Endothelial cell of umbilical vein (primary cell): ENCODE measurements around the gene FTSJ1. TPM values are rescaled to one million over a fixed set of nuclear protein-coding genes. Genes with fewer than 3 reads are reported as not detected.

Source experiments
- BruUV-seq: library from RNA; stranded (reverse); fragments of 400-500 nt; replicated peaks from 2 replicates; lab custom pipeline; 2021; lab: Mats Ljungman, UMichigan
- CTCF ChIA-PET: fragments of 300-600, 350-600 bp; sonication (Branson Sonifier 250); formaldehyde crosslinking; loops from one replicate; lab custom pipeline; 2021; ENCODE audit warnings: antibody characterized with exemption, inconsistent platforms; lab: Charles Lee
- POLR2A ChIA-PET: fragments of 300-600, 350-600 bp; sonication (Branson Sonifier 250); formaldehyde crosslinking; loops from one replicate; lab custom pipeline; 2021; ENCODE audit warnings: antibody characterized with exemption, inconsistent platforms; lab: Charles Lee
- DNase-seq: peaks from one replicate; pipeline ENCODE4 v3.0.0-alpha.2; 2011; ENCODE audit warnings: low read depth, low spot score
- FAIRE-seq: peaks from 2 replicates; lab custom pipeline; 2011; peaks lifted over from hg19 to GRCh38; lab: Jason Lieb, UNC
- H2AFZ ChIP-seq: 2 replicates; pipeline ENCODE4 v1.6.0; 2012; ENCODE audit warnings: low read depth, low read length, control low read depth, inconsistent platforms
- H3K27ac ChIP-seq: 2 replicates; pipeline ENCODE4 v1.5.1; 2011; ENCODE audit warnings: low read depth, mild to moderate bottlenecking, control low read depth, low read length, moderate library complexity; ENCODE audit not compliant: insufficient read depth
- H3K27me3 ChIP-seq, 2 experiments: 2 replicates each; pipeline versions ENCODE4 v1.6.0 to v1.6.1; 2011; ENCODE audit warnings: low read length in 2 of 2, mixed read lengths in 1 of 2; ENCODE audit not compliant: control insufficient read depth in 2 of 2, insufficient read depth in 2 of 2
- H3K36me3 ChIP-seq, 2 experiments: 2 replicates in 1 of 2; 3 replicates in 1 of 2; pipeline ENCODE4 v1.5.1; 2011; ENCODE audit warnings: low read length in 2 of 2, mild to moderate bottlenecking in 1 of 2, moderate library complexity in 1 of 2; ENCODE audit not compliant: control insufficient read depth in 2 of 2, insufficient read depth in 2 of 2; ENCODE audit errors: extremely low read depth in 1 of 2
- H3K4me1 ChIP-seq: 3 replicates; pipeline ENCODE4 v1.5.1; 2011; ENCODE audit warnings: mild to moderate bottlenecking, low read length; ENCODE audit not compliant: control insufficient read depth, insufficient read depth; ENCODE audit errors: extremely low read depth
- H3K4me2 ChIP-seq: 2 replicates; pipeline ENCODE4 v1.6.1; 2011; ENCODE audit warnings: low read length, control low read depth, mixed read lengths; ENCODE audit not compliant: insufficient read depth
- H3K4me3 ChIP-seq, 3 experiments: fragments of 200-600 bp in 1 of 3; sonication (generic), shearing (Covaris generic) in 1 of 3; replicated peaks in 1 of 3; 2 replicates each; pipeline ENCODE4 v1.5.1; 2011 to 2016; ENCODE audit warnings: control low read depth in 3 of 3, low read length in 3 of 3, mild to moderate bottlenecking in 2 of 3, inconsistent platforms in 1 of 3, low read depth in 1 of 3, moderate library complexity in 1 of 3; ENCODE audit not compliant: insufficient read depth in 1 of 3
- H3K79me2 ChIP-seq: 2 replicates; pipeline ENCODE4 v1.6.0; 2012; ENCODE audit warnings: low read length, inconsistent platforms; ENCODE audit not compliant: control insufficient read depth, insufficient read depth
- H3K9ac ChIP-seq: replicated peaks from 2 replicates; pipeline ENCODE3; 2011; ENCODE audit warnings: low read length, control low read depth; ENCODE audit not compliant: insufficient read depth; ENCODE audit errors: extremely low read depth
- H3K9me1 ChIP-seq: replicated peaks from 3 replicates; pipeline ENCODE4 v1.6.0; 2011; ENCODE audit warnings: mild to moderate bottlenecking, low read length; ENCODE audit not compliant: control insufficient read depth, insufficient read depth; ENCODE audit errors: extremely low read depth
- H3K9me3 ChIP-seq: replicated peaks from 2 replicates; pipeline ENCODE4 v1.5.1; 2012; ENCODE audit warnings: low read length, inconsistent platforms; ENCODE audit not compliant: control insufficient read depth, insufficient read depth
- H4K20me1 ChIP-seq: replicated peaks from 2 replicates; pipeline ENCODE3; 2011; ENCODE audit warnings: mild to moderate bottlenecking, low read length; ENCODE audit not compliant: control insufficient read depth, insufficient read depth; ENCODE audit errors: extremely low read depth
- EZH2 ChIP-seq: IDR thresholded peaks from 2 replicates; pipeline ENCODE4 v1.6.1; 2012; ENCODE audit warnings: borderline replicate concordance, low read depth, mild to moderate bottlenecking, moderate library complexity, low read length, inconsistent platforms; ENCODE audit not compliant: severe bottlenecking
- FOS ChIP-seq: IDR thresholded peaks from 2 replicates; pipeline ENCODE4 v1.6.1; 2011; ENCODE audit warnings: mild to moderate bottlenecking, low read length, moderate library complexity, borderline replicate concordance; ENCODE audit not compliant: insufficient read depth
- GATA2 ChIP-seq: IDR thresholded peaks from 2 replicates; pipeline ENCODE4 v1.7.0; 2011; ENCODE audit warnings: low read depth, mild to moderate bottlenecking, moderate library complexity, mixed read lengths, low read length; ENCODE audit not compliant: insufficient read length, insufficient read depth
- JUN ChIP-seq: IDR thresholded peaks from 2 replicates; pipeline ENCODE4 v1.6.1; 2011; ENCODE audit warnings: borderline replicate concordance, low read depth; ENCODE audit not compliant: insufficient read length, insufficient read depth
- POLR2A ChIP-seq: IDR thresholded peaks from 2 replicates; pipeline ENCODE4 v1.6.1; 2012; ENCODE audit warnings: low read depth, mild to moderate bottlenecking, control low read depth, low read length
- dilution Hi-C: fragments of 300-500 bp; cut with MboI; formaldehyde crosslinking; loops from one replicate; pipeline ENCODE4 v1.15.0; 2019; ENCODE audit warnings: low sequenced_read_pairs; ENCODE audit not compliant: extremely low pct_ligation_motif_present
- intact Hi-C: fragments of 100-400 bp; cut with micrococcal nuclease; formaldehyde crosslinking; loops from one replicate; pipeline ENCODE4 v1.10.0; 2022
- polyA plus RNA-seq, 4 experiments: library from polyadenylated mRNA; depleted of rRNA in 3 of 4; stranded (reverse) in 3 of 4; unstranded in 1 of 4; fragments of >200 nt; gene quantifications; 2 replicates each; pipeline versions ENCODE4 v1.2.1 to v1.2.3, GENCODE V29; 2011 to 2012; ENCODE audit warnings: missing spikeins in 1 of 4
- total RNA-seq: library from RNA; stranded (reverse); gene quantifications from 2 replicates; pipeline ENCODE4 v1.2.3, GENCODE V29; 2021
- TF ChIP-seq, protein P1 (sequence below), 2 donors: IDR thresholded peaks; 1 replicate in 1 of 2; 2 replicates in 1 of 2; pipeline ENCODE4 v1.5.1; 2011; ENCODE audit warnings: low read length in 2 of 2, mild to moderate bottlenecking in 2 of 2, moderate library complexity in 2 of 2, control low read depth in 1 of 2, inconsistent platforms in 1 of 2, low read depth in 1 of 2; ENCODE audit not compliant: insufficient read depth in 1 of 2; ENCODE audit errors: extremely low read depth in 1 of 2
- TF ChIP-seq, protein P2 (sequence below): IDR thresholded peaks from 2 replicates; pipeline ENCODE4 v1.6.1; 2011; ENCODE audit not compliant: insufficient read depth, insufficient read length

FTSJ1 gene
- total and polyA plus RNA-seq, 2 donors (not counting 3 experiments of a cell fraction or from before 2014, with no cell fraction given), result 59.9 to 63.9 TPM

DNA sequence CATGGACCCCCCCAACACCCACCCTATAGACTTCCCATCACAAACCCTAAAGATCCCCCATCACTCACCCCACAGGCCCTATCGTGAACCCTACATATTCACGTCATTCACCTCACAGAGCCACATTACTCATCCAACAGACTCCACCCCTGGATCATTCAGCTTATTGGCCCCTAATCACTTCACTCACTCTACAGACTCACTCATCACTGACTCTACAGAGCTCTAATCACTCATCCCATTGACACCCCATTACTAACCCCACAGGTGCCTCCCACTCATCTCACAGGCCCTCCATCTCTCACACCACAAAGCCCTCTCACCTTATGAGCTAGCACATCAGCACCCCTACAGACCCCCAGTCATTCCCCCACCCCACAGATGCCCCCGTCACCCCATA, 57.2 kb downstream of the FTSJ1 start:
- dilution Hi-C loops (no loop called here), intact Hi-C loops (no loop called here)
- Histone ChIP-seq H3K79me2 (no peaks in the 10 kb centered on the region), H2AFZ (no peak overlapping the region), H4K20me1 (no peaks in the 10 kb centered on the region), H3K27ac (no peak overlapping the region), H3K9ac (no peak overlapping the region), H3K9me3 (no peaks in the 10 kb centered on the region), H3K4me2 (no peak overlapping the region), H3K9me1 (no peaks in the 10 kb centered on the region), H3K36me3 (no peaks in the 10 kb centered on the region), H3K27me3 (no peaks in the 10 kb centered on the region), H3K4me3 (no peak overlapping the region), H3K4me1 (peaks cover 4% of the 10 kb centered on the region)
- ChIA-PET CTCF (no interaction called here), POLR2A (no interaction called here)
- FAIRE-seq (no peak), DNase-seq (no peak)
- TF ChIP-seq, protein P1, sequence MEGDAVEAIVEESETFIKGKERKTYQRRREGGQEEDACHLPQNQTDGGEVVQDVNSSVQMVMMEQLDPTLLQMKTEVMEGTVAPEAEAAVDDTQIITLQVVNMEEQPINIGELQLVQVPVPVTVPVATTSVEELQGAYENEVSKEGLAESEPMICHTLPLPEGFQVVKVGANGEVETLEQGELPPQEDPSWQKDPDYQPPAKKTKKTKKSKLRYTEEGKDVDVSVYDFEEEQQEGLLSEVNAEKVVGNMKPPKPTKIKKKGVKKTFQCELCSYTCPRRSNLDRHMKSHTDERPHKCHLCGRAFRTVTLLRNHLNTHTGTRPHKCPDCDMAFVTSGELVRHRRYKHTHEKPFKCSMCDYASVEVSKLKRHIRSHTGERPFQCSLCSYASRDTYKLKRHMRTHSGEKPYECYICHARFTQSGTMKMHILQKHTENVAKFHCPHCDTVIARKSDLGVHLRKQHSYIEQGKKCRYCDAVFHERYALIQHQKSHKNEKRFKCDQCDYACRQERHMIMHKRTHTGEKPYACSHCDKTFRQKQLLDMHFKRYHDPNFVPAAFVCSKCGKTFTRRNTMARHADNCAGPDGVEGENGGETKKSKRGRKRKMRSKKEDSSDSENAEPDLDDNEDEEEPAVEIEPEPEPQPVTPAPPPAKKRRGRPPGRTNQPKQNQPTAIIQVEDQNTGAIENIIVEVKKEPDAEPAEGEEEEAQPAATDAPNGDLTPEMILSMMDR (IDR thresholded peaks at IDR 0.05; ENCODE audit: extremely low read depth in 1 of 2, insufficient read depth in 1 of 2, low read depth in 1 of 2, low read length in 2 of 2), result no peak
- TF ChIP-seq GATA2 (no peak), POLR2A (no peak), JUN (no peak), FOS (no peak), EZH2 (no peak)
- TF ChIP-seq, protein P2, sequence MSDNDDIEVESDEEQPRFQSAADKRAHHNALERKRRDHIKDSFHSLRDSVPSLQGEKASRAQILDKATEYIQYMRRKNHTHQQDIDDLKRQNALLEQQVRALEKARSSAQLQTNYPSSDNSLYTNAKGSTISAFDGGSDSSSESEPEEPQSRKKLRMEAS, result no peak
- BruUV-seq, result no TSS peak

Other genes starting within 250 kb of the FTSJ1 start
- not detected in 2 replicates for gene SSX1, start 220.8 kb upstream of the FTSJ1 start, total RNA-seq
- not detected in 2 replicates for gene SSX1, start 220.8 kb upstream of the FTSJ1 start, polyA plus RNA-seq
- gene SSX3, start 119.5 kb upstream of the FTSJ1 start, total RNA-seq, result not detected in 2 replicates
- not detected in 2 replicates for gene SSX3, start 119.5 kb upstream of the FTSJ1 start, polyA plus RNA-seq
- gene SSX4, start 92.7 kb upstream of the FTSJ1 start, total RNA-seq, result not detected in 2 replicates
- not detected in 2 replicates for gene SSX4, start 92.7 kb upstream of the FTSJ1 start, polyA plus RNA-seq
- not detected in 2 replicates for gene SSX4B, start 64.2 kb upstream of the FTSJ1 start, total RNA-seq
- not detected in 2 replicates for gene SSX4B, start 64.2 kb upstream of the FTSJ1 start, polyA plus RNA-seq
- 25.1 and 28.8 TPM in 2 replicates for gene SLC38A5, start 5.9 kb upstream of the FTSJ1 start, total RNA-seq
- gene SLC38A5, start 5.9 kb upstream of the FTSJ1 start, polyA plus RNA-seq, result 21.6 and 24.1 TPM in 2 replicates
- 7.6 and 12.0 TPM in 2 replicates for gene PORCN, start 32.8 kb downstream of the FTSJ1 start, total RNA-seq
- 20.9 and 21.0 TPM in 2 replicates for gene PORCN, start 32.8 kb downstream of the FTSJ1 start, polyA plus RNA-seq
- gene EBP, start 45.6 kb downstream of the FTSJ1 start, total RNA-seq, result 102 and 114 TPM in 2 replicates
- 178 and 183 TPM in 2 replicates for gene EBP, start 45.6 kb downstream of the FTSJ1 start, polyA plus RNA-seq
- 14.4 and 16.3 TPM in 2 replicates for gene TBC1D25, start 63.5 kb downstream of the FTSJ1 start, total RNA-seq
- 16.0 and 18.3 TPM in 2 replicates for gene TBC1D25, start 63.5 kb downstream of the FTSJ1 start, polyA plus RNA-seq
- gene RBM3, start 98.3 kb downstream of the FTSJ1 start, total RNA-seq, result 477 and 485 TPM in 2 replicates
- gene RBM3, start 98.3 kb downstream of the FTSJ1 start, polyA plus RNA-seq, result 223 and 313 TPM in 2 replicates
- gene WDR13, start 121.3 kb downstream of the FTSJ1 start, total RNA-seq, result 85.0 and 96.1 TPM in 2 replicates
- 169 and 253 TPM in 2 replicates for gene WDR13, start 121.3 kb downstream of the FTSJ1 start, polyA plus RNA-seq
- 0.73 TPM in 1 of 2 replicates, not detected in the other for gene WAS, start 207.6 kb downstream of the FTSJ1 start, total RNA-seq
- not detected in 2 replicates for gene WAS, start 207.6 kb downstream of the FTSJ1 start, polyA plus RNA-seq
- gene SUV39H1, start 220.5 kb downstream of the FTSJ1 start, total RNA-seq, result 18.2 and 20.0 TPM in 2 replicates
- 19.0 and 22.0 TPM in 2 replicates for gene SUV39H1, start 220.5 kb downstream of the FTSJ1 start, polyA plus RNA-seq